IMR-90 (cell line): Measurements from ENCODE around the gene EGLN1. TPM values are rescaled to one million over a fixed set of nuclear protein-coding genes. Genes with fewer than 3 reads are reported as not detected.

Experiments
- ATAC-seq: fragments of 200-7000 bp; cut with Tn5 transposase; 2 replicates; pipeline ENCODE4 v1.9.1; 2020; ENCODE audit warnings: low read depth, mild to moderate bottlenecking, moderate library complexity
- BruUV-seq: library from RNA; stranded (reverse); fragments of 400-500 nt; replicated peaks from 2 replicates; lab custom pipeline; 2021; lab: Mats Ljungman, UMichigan
- CTCF ChIA-PET: fragments of 300-600 bp; formaldehyde crosslinking; extraction: SDS; loops from one replicate; lab custom pipeline; 2021; ENCODE audit warnings: antibody characterized with exemption; lab: Yijun Ruan, JAX
- POLR2A ChIA-PET: fragments of 300-600 bp; sonication (Branson Sonifier 250); formaldehyde crosslinking; loops from one replicate; lab custom pipeline; 2022; ENCODE audit warnings: antibody characterized with exemption; ENCODE audit not compliant: unreplicated experiment; lab: Charles Lee
- DNase-seq: peaks from one replicate; pipeline ENCODE4 v3.0.0; 2013
- H2AFZ ChIP-seq: replicated peaks from 2 replicates; pipeline ENCODE3; 2013; ENCODE audit warnings: low read length, mild to moderate bottlenecking; ENCODE audit not compliant: poor library complexity
- H2AK5ac ChIP-seq: 2 replicates; pipeline ENCODE4 v1.6.1; 2013; ENCODE audit warnings: low read depth, low read length, inconsistent platforms
- H2AK9ac ChIP-seq: replicated peaks from 2 replicates; pipeline ENCODE3; 2013; ENCODE audit warnings: mild to moderate bottlenecking, low read depth, low read length, moderate library complexity; ENCODE audit not compliant: poor library complexity
- H2BK120ac ChIP-seq: 2 replicates; pipeline ENCODE4 v1.6.1; 2013; ENCODE audit warnings: low read depth, low read length, inconsistent platforms
- H2BK15ac ChIP-seq: 3 replicates; pipeline ENCODE4 v1.6.1; 2013; ENCODE audit warnings: low read depth, low read length, inconsistent platforms
- H2BK20ac ChIP-seq: 2 replicates; pipeline ENCODE4 v1.6.1; 2013; ENCODE audit warnings: low read depth, mild to moderate bottlenecking, inconsistent platforms, low read length, moderate library complexity
- H2BK5ac ChIP-seq: 2 replicates; pipeline ENCODE4 v1.6.1; 2013; ENCODE audit warnings: mild to moderate bottlenecking, low read depth, low read length, inconsistent platforms; ENCODE audit not compliant: poor library complexity, severe bottlenecking
- H3K14ac ChIP-seq: replicated peaks from 2 replicates; pipeline ENCODE4 v1.6.1; 2013; ENCODE audit warnings: low read depth, low read length, inconsistent platforms
- H3K18ac ChIP-seq: 2 replicates; pipeline ENCODE4 v1.6.1; 2013; ENCODE audit warnings: low read depth, low read length, control low read depth
- H3K23ac ChIP-seq: 2 replicates; pipeline ENCODE4 v1.6.1; 2013; ENCODE audit warnings: low read depth, low read length, inconsistent platforms
- H3K27ac ChIP-seq: 2 replicates; pipeline ENCODE4 v1.5.1; 2013; ENCODE audit warnings: mild to moderate bottlenecking, control low read depth, low read length; ENCODE audit not compliant: insufficient read depth
- H3K27me3 ChIP-seq: 2 replicates; pipeline ENCODE4 v1.6.1; 2013; ENCODE audit warnings: low read length; ENCODE audit not compliant: control insufficient read depth, insufficient read depth
- H3K36me3 ChIP-seq: 2 replicates; pipeline ENCODE4 v1.6.1; 2013; ENCODE audit warnings: low read length, mixed read lengths; ENCODE audit not compliant: control insufficient read depth, insufficient read depth
- H3K4ac ChIP-seq: 2 replicates; pipeline ENCODE4 v1.6.1; 2013; ENCODE audit warnings: low read depth, low read length, inconsistent platforms
- H3K4me1 ChIP-seq: 2 replicates; pipeline ENCODE4 v1.6.1; 2013; ENCODE audit warnings: low read length, mixed read lengths; ENCODE audit not compliant: control insufficient read depth, insufficient read depth
- H3K4me2 ChIP-seq: 2 replicates; pipeline ENCODE4 v1.6.1; 2013; ENCODE audit warnings: low read depth, mild to moderate bottlenecking, control low read depth, low read length, moderate library complexity
- H3K4me3 ChIP-seq: 2 replicates; pipeline ENCODE4 v1.5.1; 2013; ENCODE audit warnings: low read depth, mild to moderate bottlenecking, control low read depth, low read length, moderate library complexity; ENCODE audit not compliant: insufficient read depth
- H3K56ac ChIP-seq: 2 replicates; pipeline ENCODE4 v1.6.1; 2013; ENCODE audit warnings: low read length, inconsistent platforms; ENCODE audit not compliant: insufficient read depth; ENCODE audit errors: extremely low read depth
- H3K79me1 ChIP-seq, 2 experiments: 2 replicates each; pipeline ENCODE4 v1.6.1; 2013; ENCODE audit warnings: low read length in 2 of 2, inconsistent platforms in 1 of 2, low read depth in 1 of 2
- H3K9ac ChIP-seq: 2 replicates; pipeline ENCODE4 v1.6.1; 2013; ENCODE audit warnings: low read depth, low read length, control low read depth
- H3K9me1 ChIP-seq: 2 replicates; pipeline ENCODE4 v1.6.1; 2013; ENCODE audit warnings: low read length, inconsistent platforms; ENCODE audit not compliant: insufficient read depth
- H3K9me3 ChIP-seq: 2 replicates; pipeline ENCODE4 v1.6.1; 2013; ENCODE audit warnings: low read length; ENCODE audit not compliant: control insufficient read depth, insufficient read depth
- H4K20me1 ChIP-seq: 2 replicates; pipeline ENCODE4 v1.6.1; 2013; ENCODE audit warnings: low read length, inconsistent platforms; ENCODE audit not compliant: insufficient read depth
- H4K5ac ChIP-seq: 2 replicates; pipeline ENCODE4 v1.6.1; 2013; ENCODE audit warnings: mild to moderate bottlenecking, low read depth, low read length, control low read depth
- H4K8ac ChIP-seq, 2 experiments: 2 replicates each; pipeline ENCODE4 v1.6.1; 2013; ENCODE audit warnings: low read depth in 2 of 2, low read length in 2 of 2, control low read depth in 1 of 2, inconsistent platforms in 1 of 2
- H4K91ac ChIP-seq: 2 replicates; pipeline ENCODE4 v1.6.1; 2013; ENCODE audit warnings: low read depth, low read length, inconsistent platforms; ENCODE audit not compliant: insufficient read depth
- BHLHE40 ChIP-seq: fragments of 150-350 bp; IDR thresholded peaks from 2 replicates; pipeline ENCODE4 v1.6.1; 2016; ENCODE audit warnings: mild to moderate bottlenecking, low read depth, low read length
- CEBPB ChIP-seq: IDR thresholded peaks from 2 replicates; pipeline ENCODE4 v1.6.1; 2012; ENCODE audit warnings: low read depth, low read length, improper control_type of control experiment
- CHD1 ChIP-seq: IDR thresholded peaks from 2 replicates; pipeline ENCODE4 v1.6.1; 2012; ENCODE audit warnings: low read depth, low read length, improper control_type of control experiment
- CTCF ChIP-seq: conservative IDR thresholded peaks from 2 replicates; pipeline ENCODE4 v1.5.1; 2012; ENCODE audit warnings: mild to moderate bottlenecking, low read depth, low read length, improper control_type of control experiment
- ELK1 ChIP-seq: fragments of 150-350 bp; IDR thresholded peaks from 2 replicates; pipeline ENCODE4 v1.6.1; 2016; ENCODE audit warnings: low read depth, mild to moderate bottlenecking, low read length, moderate library complexity, borderline replicate concordance
- FOS ChIP-seq: fragments of 150-350 bp; IDR thresholded peaks from 2 replicates; pipeline ENCODE4 v1.6.1; 2016; ENCODE audit warnings: low read depth, low read length
- MAFK ChIP-seq: IDR thresholded peaks from 2 replicates; pipeline ENCODE4 v1.6.1; 2012; ENCODE audit warnings: low read depth, low read length, improper control_type of control experiment
- MAZ ChIP-seq: IDR thresholded peaks from 2 replicates; pipeline ENCODE4 v1.6.1; 2012; ENCODE audit warnings: low read depth, mild to moderate bottlenecking, low read length, improper control_type of control experiment, moderate library complexity, borderline replicate concordance
- MXI1 ChIP-seq: IDR thresholded peaks from 2 replicates; pipeline ENCODE4 v1.6.1; 2012; ENCODE audit warnings: low read depth, mild to moderate bottlenecking, low read length, moderate library complexity, borderline replicate concordance
- NFE2L2 ChIP-seq: fragments of 150-350 bp; IDR thresholded peaks from 2 replicates; pipeline ENCODE4 v1.6.1; 2016; ENCODE audit warnings: low read depth, mild to moderate bottlenecking, low read length
- POLR2A ChIP-seq: IDR thresholded peaks from 2 replicates; pipeline ENCODE4 v1.6.1; 2012; ENCODE audit warnings: mild to moderate bottlenecking, low read depth, low read length
- RAD21 ChIP-seq: IDR thresholded peaks from 2 replicates; pipeline ENCODE4 v1.6.1; 2012; ENCODE audit warnings: low read length, improper control_type of control experiment
- RCOR1 ChIP-seq: IDR thresholded peaks from 2 replicates; pipeline ENCODE4 v1.6.1; 2012; ENCODE audit warnings: mild to moderate bottlenecking, low read length, improper control_type of control experiment; ENCODE audit not compliant: insufficient replicate concordance
- RFX5 ChIP-seq: IDR thresholded peaks from 2 replicates; pipeline ENCODE4 v1.8.0; 2012; ENCODE audit warnings: low read depth, mild to moderate bottlenecking, low read length, moderate library complexity
- SMC3 ChIP-seq: fragments of 150-350 bp; IDR thresholded peaks from 2 replicates; pipeline ENCODE4 v1.6.1; 2016; ENCODE audit warnings: low read depth, mild to moderate bottlenecking, antibody characterized with exemption, low read length, moderate library complexity
- USF2 ChIP-seq: fragments of 150-350 bp; IDR thresholded peaks from 2 replicates; pipeline ENCODE4 v1.6.1; 2017; ENCODE audit warnings: mild to moderate bottlenecking, antibody characterized with exemption, low read length, low read depth
- WGBS, 2 experiments: methylation state at CpG; one replicate each; pipeline versions ENCODE4 v1.1.5 to v1.1.7; 2013; ENCODE audit warnings: missing lambda C conversion rate in 2 of 2; ENCODE audit not compliant: insufficient read length in 1 of 2; ENCODE audit errors: extremely low coverage in 2 of 2; 5-methylcytosine and 5-hydroxymethylcytosine counted together
- dilution Hi-C: fragments of 300-500 bp; cut with HindIII; formaldehyde crosslinking; loops from one replicate; pipeline ENCODE4 v1.14.3; 2018; ENCODE audit warnings: low sequenced_read_pairs; ENCODE audit not compliant: unreplicated experiment
- in situ Hi-C: fragments of 300-500 bp; cut with MboI; formaldehyde crosslinking; loops from 3 replicates; pipeline ENCODE4 v1.14.3; 2019; ENCODE audit warnings: low sequenced_read_pairs, inconsistent platforms, mixed read lengths
- intact Hi-C: fragments of 100-400 bp; cut with micrococcal nuclease; formaldehyde crosslinking; loops from 2 replicates; pipeline ENCODE4 v1.10.0; 2022
- polyA plus RNA-seq, 3 experiments: library from polyadenylated mRNA; depleted of rRNA; stranded (reverse); fragments of >200 nt; gene quantifications; 2 replicates each; pipeline ENCODE4 v1.2.3, GENCODE V29; 2012; ENCODE audit warnings: low replicate concordance in 1 of 3
- total RNA-seq: library from RNA; depleted of rRNA; stranded (reverse); fragments of >200 nt; gene quantifications from 2 replicates; pipeline ENCODE4 v1.2.3, GENCODE V29; 2012

The EGLN1 gene
- total and polyA plus RNA-seq, 2 of the 4 experiments (the other 2 are of a cell fraction) = 25.7 to 26.9 TPM

- Histone ChIP-seq H2AK9ac (no peak overlapping the region), H4K8ac (no peak overlapping the region), H4K5ac (no peak overlapping the region), H3K27me3 (no peaks in the 10 kb centered on the region), H3K4me2 (no peak overlapping the region), H3K36me3 (no peaks in the 10 kb centered on the region), H3K23ac (no peak overlapping the region), H2BK5ac (no peak overlapping the region), H3K9me3 (no peaks in the 10 kb centered on the region), H3K18ac (no peak overlapping the region), H3K4me1 (peaks cover 4% of the 10 kb centered on the region), H3K9me1 (peaks cover 10% of the 10 kb centered on the region), H3K4ac (no peak overlapping the region), H3K27ac (no peak overlapping the region), H2AFZ (no peak overlapping the region), H3K9ac (no peak overlapping the region), H2BK120ac (no peak overlapping the region), H3K4me3 (no peak overlapping the region), H3K56ac (no peak overlapping the region), H2BK15ac (no peak overlapping the region), H4K91ac (no peak overlapping the region), H3K14ac (no peak overlapping the region), H3K79me1 (peaks cover 18 to 76% of the 10 kb centered on the region in 2 experiments), H4K20me1 (peaks cover 59% of the 10 kb centered on the region), H2BK20ac (no peak overlapping the region), H2AK5ac (no peak overlapping the region)
- ATAC-seq (no peak), DNase-seq (no peak)
- TF ChIP-seq CHD1 = no peak
- no peak for TF ChIP-seq ELK1
- TF ChIP-seq BHLHE40 = no peak
- no peak for TF ChIP-seq SMC3
- TF ChIP-seq CEBPB = no peak
- TF ChIP-seq CTCF = no peak
- no peak for TF ChIP-seq NFE2L2
- no peak for TF ChIP-seq MAFK
- no peak for TF ChIP-seq MAZ
- no peak for TF ChIP-seq RAD21
- TF ChIP-seq RCOR1 = no peak
- TF ChIP-seq RFX5 = no peak
- no peak for TF ChIP-seq USF2
- TF ChIP-seq MXI1 = no peak
- TF ChIP-seq POLR2A = no peak
- no peak for TF ChIP-seq FOS
- CTCF ChIA-PET = no interaction called here
- WGBS, 2 experiments = no CpG with 5 or more reads among the region's 6 CpGs
- no TSS peak for BruUV-seq
- in situ Hi-C loops = no loop called here
- intact Hi-C loops = no loop called here
- POLR2A ChIA-PET = no interaction called here
- dilution Hi-C loops = no loop called here
Observed at GRCh38 chr1:231384696-231385415, 37.2 kb downstream of the EGLN1 start.
